GM12864 (cell line): ENCODE measurements around the gene LPAR1.

Experiments used
- DNase-seq: peaks from one replicate; pipeline ENCODE4 v3.0.0-alpha.2; 2011; ENCODE audit warnings: low read depth
- H3K4me3 ChIP-seq: 2 replicates; pipeline ENCODE4 v1.5.1; 2011; ENCODE audit warnings: mild to moderate bottlenecking, low read depth, low read length, control low read depth
- TF ChIP-seq, protein P1 (sequence below): IDR thresholded peaks from 2 replicates; pipeline ENCODE4 v1.5.1; 2011; ENCODE audit warnings: low read depth, mild to moderate bottlenecking, moderate library complexity, low read length, control low read depth, inconsistent platforms; ENCODE audit errors: missing control alignments

LPAR1 gene

GRCh38 chr9:111034170-111034897 is 3.9 kb downstream of the LPAR1 start:
- TF ChIP-seq, protein P1, sequence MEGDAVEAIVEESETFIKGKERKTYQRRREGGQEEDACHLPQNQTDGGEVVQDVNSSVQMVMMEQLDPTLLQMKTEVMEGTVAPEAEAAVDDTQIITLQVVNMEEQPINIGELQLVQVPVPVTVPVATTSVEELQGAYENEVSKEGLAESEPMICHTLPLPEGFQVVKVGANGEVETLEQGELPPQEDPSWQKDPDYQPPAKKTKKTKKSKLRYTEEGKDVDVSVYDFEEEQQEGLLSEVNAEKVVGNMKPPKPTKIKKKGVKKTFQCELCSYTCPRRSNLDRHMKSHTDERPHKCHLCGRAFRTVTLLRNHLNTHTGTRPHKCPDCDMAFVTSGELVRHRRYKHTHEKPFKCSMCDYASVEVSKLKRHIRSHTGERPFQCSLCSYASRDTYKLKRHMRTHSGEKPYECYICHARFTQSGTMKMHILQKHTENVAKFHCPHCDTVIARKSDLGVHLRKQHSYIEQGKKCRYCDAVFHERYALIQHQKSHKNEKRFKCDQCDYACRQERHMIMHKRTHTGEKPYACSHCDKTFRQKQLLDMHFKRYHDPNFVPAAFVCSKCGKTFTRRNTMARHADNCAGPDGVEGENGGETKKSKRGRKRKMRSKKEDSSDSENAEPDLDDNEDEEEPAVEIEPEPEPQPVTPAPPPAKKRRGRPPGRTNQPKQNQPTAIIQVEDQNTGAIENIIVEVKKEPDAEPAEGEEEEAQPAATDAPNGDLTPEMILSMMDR, result no peak
- no peak for DNase-seq
- no peak overlapping the region for H3K4me3 ChIP-seq

DNA sequence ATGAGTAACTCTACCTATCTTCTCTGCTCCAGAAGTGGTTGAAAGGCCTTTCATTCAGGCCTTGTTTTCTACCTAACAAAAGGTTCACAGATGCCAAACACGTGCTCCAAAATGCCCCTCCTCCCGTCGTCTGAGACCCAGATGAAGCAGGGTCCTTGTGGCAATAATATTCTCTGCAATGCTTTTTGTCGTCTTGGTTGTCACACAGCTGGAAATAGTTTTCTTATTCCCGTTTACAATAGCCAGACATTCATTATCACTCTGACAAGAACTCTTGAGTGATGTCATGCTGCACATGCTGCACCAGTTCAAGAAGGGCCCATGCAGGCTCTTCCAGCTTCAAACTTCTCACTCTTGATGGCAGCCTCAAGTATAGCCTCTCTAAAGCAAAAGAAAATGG is 7.8 kb downstream of the LPAR1 start:
- H3K4me3 ChIP-seq, result no peak overlapping the region
- TF ChIP-seq, protein P1, result no peak
- no peak for DNase-seq

DNA sequence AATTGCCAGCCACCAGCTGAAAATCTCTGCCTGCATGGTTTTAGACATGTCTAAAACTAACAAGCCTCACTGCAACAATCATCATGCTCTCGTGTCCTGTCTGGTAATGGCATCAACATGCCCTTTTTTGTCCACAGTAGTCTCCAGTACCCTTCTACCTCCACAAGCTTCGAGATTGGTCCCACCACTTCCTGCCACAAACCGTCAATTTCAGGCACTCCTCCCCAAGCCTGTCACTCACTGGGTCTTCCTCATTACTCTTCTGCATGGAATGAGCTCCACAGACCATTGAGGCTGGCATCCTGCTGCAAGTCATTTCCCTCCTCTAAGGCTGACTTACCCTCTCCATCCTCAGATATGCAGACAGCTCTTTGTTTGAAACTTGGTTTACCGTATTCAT is 9.0 kb downstream of the LPAR1 start:
- TF ChIP-seq, protein P1, result no peak
- H3K4me3 ChIP-seq, result no peak overlapping the region
- DNase-seq, result no peak

DNA sequence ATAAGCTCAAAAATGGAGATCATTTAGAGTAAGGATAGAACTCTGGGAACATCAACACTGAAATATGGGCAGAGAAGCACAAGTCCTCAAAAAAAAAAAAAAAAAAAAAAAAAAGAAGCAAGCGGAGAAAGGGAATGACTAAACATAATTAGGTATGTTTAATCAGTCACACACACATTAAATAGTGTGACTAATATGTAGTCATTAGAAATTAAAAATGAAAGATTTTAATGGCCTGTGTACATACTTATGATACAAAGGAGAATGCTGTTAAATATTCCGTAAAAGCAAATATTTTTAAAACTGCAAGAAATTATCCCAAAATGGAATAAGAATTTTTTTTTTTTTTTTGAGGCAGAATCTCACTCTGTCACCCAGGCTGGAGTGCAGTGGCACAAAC is 10.5 kb downstream of the LPAR1 start:
- H3K4me3 ChIP-seq, result no peak overlapping the region
- TF ChIP-seq, protein P1, result no peak
- no peak for DNase-seq

GRCh38 chr9:111023128-111023527 is 15.1 kb downstream of the LPAR1 start:
- TF ChIP-seq, protein P1, result no peak
- DNase-seq, result no peak
- no peak overlapping the region for H3K4me3 ChIP-seq

GRCh38 chr9:111020594-111020993 is 17.7 kb downstream of the LPAR1 start:
- no peak for DNase-seq
- no peak overlapping the region for H3K4me3 ChIP-seq
- TF ChIP-seq, protein P1, result no peak

GRCh38 chr9:111016426-111017045 is 21.7 kb downstream of the LPAR1 start:
- TF ChIP-seq, protein P1, result no peak
- H3K4me3 ChIP-seq, result no peak overlapping the region
- DNase-seq, result no peak
